Activated T-cell treated with anti-CD3 and anti-CD28 coated beads for 4 hours (primary cell): Measurements from ENCODE around the gene TMEM132A.

Experiments
- DNase-seq: peaks from one replicate; pipeline ENCODE4 v3.0.0-alpha.2; 2020

TMEM132A gene

DNA sequence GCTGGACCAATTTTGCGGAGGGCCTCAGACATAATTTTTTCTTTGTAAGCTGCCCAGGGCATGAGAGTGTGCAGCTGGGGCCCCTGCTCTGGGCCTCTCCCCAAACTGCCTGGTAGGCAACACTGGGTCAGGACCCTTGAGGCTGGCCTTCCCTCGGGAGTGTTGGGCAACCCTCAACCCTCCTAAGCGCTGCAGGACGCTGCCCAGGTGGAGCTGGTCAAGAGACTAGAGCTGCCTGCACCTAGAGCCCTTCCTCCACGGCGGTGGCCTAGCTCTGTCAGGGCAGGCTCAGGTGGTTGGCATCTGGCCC lies 505 bp upstream of the TMEM132A start:
- DNase-seq: no peak

DNA sequence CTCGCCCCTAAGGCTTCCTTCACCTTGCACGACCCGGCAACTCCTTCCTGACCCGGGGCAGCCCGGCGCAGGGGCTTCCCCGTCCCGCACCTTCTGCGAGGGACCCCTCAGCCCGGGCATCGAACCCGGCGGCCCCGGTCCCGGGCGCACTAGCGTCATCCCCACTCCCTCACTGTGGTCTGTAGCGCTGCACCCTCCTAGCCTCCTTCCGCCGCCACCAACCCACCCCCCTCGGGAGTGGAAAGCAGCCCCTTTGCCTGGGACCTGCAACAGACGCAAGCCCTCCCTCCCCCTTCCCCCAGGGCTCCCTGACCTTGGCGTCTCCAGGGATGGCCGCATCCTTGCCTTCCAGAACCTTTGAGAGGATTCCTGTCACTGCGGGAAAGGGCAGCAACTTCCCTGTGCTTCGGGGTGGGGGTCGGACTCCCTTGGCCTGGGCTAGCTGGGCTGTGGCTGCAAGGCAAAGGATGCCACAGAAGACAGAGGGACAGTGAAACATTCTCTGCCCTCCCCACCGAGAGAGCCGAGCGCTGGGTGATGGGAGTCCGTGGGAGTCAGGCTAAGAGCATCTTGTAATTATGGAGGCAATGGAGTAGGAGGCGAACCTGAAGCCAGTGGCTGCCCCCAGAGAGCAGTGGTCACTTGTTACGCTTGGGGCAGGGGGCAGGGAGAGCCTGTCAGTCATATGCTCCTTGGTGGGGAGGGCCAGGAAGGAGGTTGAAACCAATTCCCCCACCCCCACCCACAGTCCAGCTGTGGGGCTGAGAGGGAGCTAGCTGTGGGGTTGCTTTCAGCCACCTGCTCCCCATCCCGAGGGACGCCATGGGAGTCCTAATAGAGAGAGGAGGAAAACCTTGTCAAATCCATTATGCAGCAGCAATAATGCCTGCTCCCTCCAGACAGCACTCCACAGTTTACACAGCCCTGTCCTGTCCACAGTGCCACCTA lies 920 bp downstream of the TMEM132A start:
- DNase-seq: no peak

DNA sequence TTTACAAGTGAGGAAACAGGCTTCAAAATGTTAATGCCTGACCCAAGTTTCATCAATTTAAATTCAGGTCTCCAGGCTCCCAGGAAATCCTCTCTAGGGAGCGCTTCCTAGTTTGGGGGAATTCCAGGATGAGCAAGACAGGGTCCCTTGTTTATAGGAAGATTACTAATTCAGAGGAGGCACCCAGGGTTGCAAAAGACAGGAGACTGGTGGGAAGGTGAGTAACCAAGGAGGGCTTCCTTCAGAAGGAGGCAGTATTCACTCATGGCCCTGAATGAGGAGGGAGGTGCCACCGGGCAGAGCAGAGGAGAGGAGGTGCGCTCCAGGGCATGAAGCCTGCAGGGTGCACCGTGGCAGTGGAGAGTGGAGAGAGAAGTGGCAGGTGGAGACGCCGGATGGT lies 1.6 kb downstream of the TMEM132A start:
- DNase-seq: no peak

DNA sequence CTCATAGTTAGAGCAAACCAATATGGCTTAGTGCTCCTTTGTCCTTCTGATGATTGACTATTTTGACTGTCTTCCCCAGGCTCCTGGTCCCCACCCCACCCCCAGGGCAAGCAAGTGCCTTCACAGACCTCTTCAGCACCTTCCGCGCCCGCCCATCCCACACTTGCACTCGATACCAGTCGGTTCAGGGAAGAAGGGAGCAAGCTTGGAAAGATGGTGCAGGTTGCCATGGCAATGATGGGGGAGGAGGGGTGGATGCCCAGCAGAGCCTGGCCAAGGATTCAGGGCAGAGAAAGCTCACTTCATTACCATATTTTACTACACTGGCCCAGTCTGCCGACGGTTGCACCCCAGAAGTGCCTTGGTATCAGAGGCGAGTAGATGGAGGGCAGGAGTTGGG lies 2.2 kb downstream of the TMEM132A start:
- DNase-seq: no peak

DNA sequence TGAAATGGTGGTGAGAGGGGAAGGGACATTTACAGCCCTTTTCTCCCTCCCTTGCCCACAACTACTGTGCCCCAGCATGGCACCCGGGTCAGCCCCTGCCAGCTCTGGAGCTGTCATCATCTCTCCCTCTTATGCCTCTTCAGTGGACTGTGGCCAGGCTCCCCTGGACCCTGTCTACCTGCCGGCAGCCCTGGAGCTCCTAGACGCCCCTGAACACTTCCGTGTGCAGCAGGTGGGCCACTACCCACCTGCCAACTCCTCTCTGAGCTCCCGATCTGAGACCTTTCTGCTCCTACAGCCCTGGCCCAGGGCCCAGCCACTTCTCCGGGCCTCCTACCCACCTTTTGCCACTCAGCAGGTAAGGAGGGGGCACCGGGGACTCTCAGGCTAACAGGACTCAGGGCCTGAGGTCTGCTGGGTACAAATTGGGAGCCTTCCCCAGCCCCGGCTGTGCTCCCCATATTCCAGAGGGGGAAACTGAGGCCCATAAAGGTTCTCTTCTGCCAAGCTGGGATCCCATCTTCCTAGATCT lies 2.9 kb downstream of the TMEM132A start:
- DNase-seq: no peak

DNA sequence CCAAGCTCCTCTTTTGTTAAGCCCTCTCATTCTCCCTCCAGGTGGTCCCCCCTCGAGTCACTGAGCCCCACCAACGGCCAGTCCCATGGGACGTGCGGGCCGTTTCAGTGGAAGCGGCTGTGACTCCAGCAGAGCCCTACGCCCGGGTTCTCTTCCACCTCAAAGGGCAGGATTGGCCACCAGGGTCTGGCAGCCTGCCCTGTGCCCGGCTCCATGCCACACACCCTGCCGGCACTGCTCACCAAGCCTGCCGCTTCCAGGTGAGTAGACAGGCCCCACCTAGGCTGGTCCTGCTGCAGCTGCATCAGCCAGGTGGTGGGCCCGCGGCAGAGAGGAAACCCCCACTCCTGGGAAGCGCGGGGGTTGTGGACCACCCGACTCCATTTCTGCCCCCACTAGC lies 3.3 kb downstream of the TMEM132A start:
- no peak for DNase-seq

DNA sequence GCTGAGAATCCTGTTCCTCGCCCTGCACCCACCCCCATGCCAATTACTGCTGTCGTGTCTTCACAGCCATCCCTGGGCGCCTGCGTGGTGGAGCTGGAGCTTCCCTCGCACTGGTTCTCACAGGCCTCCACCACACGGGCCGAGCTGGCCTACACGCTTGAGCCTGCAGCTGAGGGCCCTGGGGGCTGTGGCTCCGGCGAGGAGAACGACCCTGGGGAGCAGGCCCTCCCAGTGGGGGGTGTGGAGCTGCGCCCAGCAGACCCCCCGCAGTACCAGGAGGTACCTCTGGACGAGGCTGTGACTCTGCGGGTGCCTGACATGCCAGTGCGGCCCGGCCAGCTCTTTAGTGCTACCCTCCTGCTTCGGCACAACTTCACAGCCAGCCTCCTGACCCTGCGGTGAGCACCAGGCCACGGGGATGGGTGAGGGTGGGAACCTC lies 4.3 kb downstream of the TMEM132A start:
- no peak for DNase-seq

DNA sequence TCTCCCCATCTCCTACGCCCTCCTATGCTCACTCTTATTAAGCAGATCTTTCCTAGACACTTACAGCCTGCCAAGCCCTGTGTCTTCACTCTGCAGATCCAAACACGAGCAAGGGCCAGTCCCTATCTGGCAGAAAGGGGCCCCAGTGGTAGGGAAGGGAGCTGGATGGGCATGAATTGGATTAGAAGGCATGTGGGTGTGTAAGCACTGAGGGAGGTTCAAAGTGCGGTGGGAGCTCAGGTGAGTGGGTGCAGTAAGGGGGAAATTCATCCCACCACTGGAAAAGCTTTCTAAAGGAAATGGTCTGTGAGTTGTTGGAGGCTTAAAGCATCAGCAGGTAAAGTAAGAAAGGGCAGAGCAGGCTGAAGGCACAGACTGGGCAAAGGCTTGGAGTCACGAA lies 5.5 kb downstream of the TMEM132A start:
- DNase-seq: no peak

DNA sequence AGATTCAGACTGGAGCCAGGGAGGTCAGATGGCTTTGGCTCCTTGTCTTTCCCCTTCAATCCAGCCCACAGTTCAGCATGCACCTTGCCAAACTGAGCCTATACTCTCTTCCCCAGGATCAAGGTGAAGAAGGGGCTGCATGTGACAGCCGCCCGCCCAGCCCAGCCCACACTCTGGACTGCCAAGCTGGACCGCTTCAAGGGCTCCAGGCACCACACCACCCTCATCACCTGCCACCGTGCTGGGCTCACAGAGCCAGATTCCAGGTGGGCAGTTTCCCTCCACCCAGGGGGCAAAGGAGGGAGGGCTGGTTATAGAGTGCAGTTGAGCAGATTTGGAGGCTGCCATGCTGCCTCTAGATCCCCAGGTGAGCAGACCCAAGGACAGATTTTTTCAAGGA lies 6.1 kb downstream of the TMEM132A start:
- no peak for DNase-seq

DNA sequence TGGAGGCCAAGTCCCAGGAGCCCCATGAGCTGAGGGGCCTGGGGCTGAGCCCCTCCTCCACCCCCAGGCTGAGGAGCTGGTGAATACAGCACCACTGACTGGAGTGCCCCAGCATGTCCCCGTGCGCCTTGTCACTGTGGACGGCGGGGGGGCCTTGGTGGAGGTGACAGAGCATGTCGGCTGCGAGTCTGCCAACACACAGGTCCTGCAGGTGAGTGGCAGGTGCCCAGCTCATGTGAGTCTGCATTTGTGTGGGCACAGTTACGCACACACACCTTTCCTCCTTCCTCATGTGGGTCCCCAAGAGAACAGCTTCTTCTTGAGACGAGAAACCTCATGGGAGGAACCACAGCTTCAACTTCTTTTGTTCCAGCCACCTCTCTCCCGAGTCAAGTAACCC lies 7.7 kb downstream of the TMEM132A start:
- no peak for DNase-seq

DNA sequence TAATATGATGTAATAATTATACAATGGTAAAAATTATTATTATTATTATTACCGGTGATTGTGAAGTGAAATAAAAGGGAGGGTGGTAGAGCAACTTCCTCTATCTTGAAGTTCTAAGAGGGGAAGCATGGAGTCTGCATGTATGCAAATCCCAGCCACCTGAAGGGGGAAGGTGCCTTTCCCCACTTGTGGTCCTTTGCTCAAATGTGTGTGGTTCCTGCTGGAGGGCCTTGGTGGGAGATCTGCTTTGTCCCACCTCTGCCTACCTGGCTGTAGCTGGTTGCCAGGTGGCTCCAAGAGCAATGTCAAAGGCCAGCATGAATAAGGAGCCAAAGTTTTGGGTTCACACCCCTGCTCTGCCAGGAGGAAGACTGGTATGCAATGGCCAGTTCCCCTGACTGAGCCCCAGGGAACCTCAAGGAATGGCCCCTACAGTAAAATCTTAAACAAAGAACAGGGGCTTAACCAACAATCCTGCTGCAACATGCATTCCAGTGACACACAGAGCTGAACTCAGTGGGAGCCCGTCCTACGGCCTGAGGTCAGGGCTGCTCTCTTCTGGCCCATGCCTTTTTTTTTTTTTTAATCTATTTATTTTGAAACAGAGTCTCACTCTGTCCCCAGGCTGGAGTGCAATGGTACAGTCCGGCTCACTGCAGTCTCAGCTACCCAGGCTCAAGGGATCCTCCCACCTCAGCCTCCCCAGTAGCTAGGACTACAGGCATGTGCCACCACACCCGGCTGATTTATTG lies 8.5 kb downstream of the TMEM132A start:
- no peak for DNase-seq

DNA sequence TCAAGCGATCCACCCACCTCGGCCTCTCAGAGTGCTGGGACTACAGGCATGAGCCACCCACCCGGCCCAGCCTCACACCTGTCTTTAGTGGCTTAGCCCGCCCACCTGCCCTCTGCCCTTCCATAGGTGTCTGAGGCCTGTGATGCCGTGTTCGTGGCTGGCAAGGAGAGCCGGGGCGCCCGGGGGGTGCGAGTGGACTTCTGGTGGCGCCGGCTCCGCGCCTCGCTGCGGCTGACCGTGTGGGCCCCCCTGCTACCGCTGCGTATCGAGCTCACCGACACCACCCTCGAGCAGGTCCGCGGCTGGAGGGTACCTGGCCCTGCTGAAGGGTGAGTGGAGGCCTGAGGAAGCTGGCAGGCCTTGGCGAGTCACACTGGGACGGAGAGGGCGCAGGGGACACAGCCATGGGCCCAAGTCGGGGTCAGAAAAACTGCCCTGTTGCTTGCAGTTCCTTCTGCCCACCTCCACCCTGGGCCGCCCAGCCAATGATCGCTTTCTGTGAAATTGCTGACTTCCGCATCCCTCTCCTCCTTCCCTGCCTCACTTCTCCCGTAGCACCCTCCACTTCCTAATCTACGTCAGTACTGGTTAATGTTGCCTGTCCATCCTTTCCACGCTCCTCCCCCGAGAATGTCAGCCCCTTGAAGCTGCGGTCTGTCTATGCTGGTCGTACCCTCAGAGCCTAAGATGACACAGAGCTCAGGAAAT lies 9.3 kb downstream of the TMEM132A start:
- DNase-seq: no peak

DNA sequence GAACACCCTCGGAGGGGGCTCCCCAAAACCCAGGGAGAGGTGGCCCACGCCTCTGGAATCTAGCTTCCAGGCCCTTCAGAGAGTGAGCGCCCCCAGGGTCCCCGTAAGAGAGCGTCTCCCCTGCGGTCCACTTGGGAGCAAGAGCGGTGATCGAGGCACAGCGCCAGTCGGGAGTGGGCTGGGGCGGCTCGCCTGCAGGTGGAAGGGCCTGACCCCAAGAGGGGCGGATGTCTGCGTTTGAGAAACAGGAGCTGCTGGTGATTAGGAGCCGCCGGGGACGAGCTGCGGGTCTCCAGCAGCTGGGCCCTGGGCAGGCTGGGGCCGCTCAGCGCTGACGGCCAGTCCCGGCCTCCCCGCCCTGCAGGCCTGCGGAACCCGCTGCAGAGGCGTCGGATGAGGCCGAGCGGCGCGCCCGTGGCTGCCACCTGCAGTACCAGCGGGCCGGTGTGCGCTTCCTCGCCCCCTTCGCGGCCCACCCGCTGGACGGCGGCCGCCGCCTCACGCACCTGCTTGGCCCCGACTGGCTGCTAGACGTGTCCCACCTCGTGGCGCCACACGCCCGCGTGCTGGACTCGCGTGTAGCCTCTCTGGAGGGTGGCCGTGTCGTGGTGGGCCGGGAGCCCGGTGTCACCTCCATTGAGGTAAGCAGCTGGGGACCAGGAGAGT lies 10.0 kb downstream of the TMEM132A start:
- no peak for DNase-seq

DNA sequence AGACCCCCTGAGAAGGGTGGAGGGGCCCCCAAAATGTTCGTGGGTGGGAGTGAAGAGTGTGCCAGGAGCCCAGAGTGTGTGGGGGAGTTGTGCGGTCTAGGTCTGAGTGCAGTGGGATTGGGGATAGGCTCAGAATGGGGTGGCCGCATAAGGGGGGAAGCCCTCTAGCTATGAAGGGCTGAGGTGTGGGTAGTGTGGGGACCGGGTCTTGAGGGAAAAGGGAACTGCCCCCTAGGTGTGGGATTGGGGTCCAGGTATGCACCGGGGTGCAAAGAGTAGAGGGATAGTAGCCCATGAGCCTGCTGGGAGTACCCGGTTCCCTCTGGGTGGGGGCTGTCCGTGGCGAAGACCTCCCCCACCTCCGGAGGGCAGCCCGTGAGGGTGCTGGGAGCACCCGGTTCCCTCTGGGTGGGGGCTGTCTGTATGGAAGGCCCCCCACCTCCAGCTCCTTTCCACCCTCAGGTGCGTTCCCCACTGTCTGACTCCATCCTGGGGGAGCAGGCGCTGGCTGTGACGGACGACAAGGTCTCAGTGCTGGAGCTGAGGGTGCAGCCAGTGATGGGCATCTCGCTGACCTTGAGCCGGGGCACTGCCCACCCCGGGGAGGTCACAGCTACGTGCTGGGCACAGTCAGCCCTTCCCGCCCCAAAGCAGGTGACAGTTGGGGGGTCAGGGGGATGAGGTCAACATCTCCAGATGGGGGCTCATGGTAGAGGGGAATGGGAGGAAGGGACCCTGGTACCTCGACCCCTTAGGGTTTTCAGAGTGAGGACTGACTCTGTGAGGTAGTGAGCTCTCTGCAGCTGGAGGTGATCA lies 10.7 kb downstream of the TMEM132A start:
- no peak for DNase-seq

DNA sequence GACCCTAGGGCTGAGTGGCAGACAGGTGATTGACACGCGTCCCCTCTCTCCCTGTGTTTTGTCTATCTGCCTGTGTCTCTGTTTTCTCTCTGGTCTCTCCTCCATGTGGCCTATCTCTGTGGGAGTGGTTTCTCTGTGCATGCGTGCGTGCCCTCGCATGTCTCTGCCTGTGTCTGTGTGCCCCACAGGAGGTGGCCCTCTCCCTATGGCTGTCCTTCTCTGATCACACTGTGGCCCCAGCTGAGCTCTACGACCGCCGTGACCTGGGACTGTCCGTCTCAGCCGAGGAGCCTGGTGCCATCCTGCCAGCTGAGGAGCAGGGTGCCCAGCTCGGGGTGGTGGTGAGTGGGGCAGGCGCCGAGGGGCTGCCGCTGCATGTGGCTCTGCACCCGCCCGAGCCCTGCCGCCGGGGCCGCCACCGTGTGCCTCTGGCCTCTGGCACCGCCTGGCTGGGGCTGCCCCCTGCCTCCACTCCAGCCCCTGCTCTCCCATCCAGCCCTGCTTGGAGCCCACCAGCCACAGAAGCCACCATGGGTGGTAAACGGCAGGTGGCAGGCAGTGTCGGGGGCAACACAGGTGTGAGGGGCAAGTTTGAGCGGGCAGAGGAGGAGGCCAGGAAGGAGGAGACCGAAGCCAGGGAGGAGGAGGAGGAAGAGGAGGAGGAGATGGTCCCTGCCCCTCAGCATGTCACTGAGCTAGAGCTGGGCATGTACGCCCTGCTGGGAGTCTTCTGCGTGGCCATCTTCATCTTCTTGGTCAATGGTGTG lies 11.6 kb downstream of the TMEM132A start:
- no peak for DNase-seq

DNA sequence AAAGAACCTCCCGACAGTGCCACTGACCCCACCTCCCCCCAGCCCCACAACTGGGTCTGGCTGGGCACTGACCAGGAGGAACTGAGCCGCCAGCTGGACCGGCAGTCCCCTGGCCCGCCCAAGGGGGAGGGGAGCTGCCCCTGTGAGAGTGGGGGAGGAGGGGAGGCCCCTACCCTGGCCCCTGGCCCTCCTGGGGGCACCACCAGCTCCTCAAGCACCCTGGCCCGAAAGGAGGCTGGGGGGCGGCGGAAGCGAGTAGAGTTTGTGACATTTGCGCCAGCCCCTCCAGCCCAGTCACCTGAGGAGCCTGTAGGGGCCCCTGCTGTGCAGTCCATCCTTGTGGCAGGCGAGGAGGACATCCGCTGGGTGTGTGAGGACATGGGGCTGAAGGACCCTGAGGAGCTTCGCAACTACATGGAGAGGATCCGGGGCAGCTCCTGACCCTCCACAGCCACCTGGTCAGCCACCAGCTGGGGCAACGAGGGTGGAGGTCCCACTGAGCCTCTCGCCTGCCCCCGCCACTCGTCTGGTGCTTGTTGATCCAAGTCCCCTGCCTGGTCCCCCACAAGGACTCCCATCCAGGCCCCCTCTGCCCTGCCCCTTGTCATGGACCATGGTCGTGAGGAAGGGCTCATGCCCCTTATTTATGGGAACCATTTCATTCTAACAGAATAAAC lies 12.3 kb downstream of the TMEM132A start:
- DNase-seq: no peak

DNA sequence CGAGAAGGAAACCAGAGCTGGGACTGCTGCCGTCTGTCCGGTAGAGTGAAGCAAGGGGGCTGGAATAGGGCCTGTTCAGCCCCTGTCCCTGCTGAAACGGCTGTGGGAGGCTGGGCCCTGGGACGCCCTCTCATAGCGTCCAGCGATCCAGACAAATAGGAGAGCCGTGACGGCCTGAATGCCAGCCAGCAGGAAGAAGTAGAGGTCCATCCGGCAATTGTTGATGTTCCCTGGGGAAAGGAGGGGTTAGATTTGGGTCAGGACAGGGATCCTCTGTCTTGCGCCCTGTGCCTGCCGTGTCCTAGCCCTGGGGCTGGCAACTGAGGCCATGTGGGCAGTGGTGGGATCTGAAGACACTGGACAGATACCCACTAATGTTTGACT lies 12.9 kb downstream of the TMEM132A start:
- no peak for DNase-seq

DNA sequence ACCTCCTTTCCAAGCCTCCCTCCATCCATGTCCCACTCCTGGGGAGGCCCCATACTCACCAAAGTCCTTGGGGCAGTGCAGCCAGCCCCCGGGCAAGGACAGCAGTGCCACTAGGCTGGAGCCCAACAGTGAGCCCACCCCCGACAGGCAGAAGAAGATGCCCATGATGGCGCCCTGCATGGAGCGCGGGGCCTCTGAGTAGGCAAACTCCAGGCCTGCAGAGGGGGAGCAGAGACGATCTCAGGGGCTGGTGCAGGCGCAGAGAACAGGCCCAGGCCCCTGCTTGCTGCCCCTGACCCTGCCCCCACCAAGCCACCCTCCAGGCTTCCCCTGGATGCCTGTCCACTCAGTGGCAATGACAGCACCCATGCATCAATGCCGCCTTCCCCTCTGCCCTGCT lies 13.6 kb downstream of the TMEM132A start:
- no peak for DNase-seq

DNA sequence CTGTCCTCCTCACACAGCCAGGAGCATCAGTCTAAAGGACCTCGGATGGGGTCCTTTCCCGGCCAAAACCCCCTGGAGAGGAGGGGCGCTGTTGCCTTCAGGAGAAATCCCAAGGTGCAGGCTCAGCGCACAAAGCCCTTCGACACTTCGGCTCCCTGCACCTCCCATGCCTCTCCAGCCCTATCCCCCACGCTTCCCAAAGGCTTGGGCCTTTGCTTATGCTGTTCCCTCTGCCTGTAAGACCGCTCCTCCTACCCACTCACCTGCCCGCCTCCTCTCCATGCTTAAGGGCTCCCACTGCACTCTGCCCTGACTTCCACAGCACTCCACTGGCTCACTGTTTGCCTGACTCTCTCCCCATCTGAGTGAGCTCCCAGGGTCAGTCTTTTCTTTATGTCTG lies 14.2 kb downstream of the TMEM132A start:
- DNase-seq: no peak

DNA sequence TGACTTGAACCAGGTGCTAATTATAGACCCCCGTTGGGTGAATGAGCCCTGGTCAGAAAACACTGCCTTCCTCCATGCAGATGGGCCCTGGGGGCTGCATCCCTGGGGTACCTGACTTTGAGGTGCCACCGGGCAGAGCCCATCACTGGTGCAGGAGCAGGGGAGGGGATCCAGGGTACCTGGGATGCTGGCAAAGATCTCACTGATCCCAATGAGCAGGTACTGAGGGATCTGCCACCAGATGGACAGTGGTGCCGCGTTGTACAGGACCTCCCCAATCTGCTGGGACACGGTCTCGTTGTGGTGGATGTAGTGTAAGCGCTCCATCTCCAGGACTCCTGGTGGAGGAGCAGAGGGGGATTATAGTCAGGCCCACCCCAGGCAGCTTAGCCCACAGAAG lies 15.0 kb downstream of the TMEM132A start:
- no peak for DNase-seq

DNA sequence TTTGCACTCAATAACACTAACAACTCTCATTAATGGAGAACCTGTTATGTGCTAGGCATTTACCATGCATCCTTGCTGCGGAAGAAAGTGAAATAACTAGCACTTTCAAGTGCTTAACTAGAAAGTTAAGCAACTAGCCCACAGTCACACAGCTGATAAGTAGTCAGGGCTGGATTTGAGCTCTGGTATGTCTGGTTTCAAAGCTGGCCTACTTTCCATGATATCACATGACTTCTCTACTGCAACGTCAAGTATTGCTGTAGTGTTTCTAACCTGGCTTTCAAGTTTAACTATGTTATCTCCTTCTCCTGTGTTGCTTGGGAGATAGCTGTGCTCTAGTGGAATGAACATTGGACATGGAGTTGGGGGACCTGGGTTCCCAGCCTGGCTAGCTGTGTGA lies 15.6 kb downstream of the TMEM132A start:
- no peak for DNase-seq
